OCI-LY7 (cell line): ENCODE data around the gene PXDN.

Experiments
- CTCF ChIP-seq: fragments of 200-600 bp; sonication (generic); conservative IDR thresholded peaks from 2 replicates; pipeline ENCODE4 v1.5.1; 2014; ENCODE audit warnings: mild to moderate bottlenecking, antibody characterized with exemption, low read length, moderate library complexity, mixed read lengths
- EZH2phosphoT487 ChIP-seq: fragments of 200-600 bp; sonication (generic); IDR thresholded peaks from 2 replicates; pipeline ENCODE4 v1.6.1; 2018; ENCODE audit warnings: low read depth, borderline replicate concordance, mild to moderate bottlenecking, mixed run types, antibody characterized with exemption, low read length, moderate library complexity, mixed read lengths

DNA sequence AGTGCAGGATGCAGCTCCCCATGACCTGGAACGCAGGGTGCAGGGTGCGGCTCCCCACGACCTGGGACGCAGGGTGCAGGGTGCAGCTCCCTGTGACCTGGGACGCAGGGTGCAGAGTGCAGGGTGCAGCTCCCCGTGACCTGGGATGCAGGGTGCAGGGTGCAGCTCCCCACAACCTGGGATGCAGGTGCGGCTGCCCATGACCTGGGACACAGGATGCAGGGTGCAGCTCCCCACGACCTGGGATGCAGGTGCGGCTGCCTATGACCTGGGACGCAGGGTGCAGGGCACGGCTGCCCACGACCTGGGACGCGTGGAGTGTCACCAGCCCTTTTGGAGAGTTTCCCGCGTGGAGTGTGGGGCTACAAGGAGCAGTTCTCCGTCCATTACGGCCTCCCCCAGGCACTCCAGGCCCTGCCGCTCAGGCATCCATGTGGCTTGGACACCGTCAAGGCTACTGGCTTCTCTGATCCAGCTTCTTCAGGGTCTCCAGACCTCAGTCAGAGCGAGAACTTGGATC lies 38.7 kb downstream of the PXDN start:
- no peak for TF ChIP-seq CTCF
- no peak for TF ChIP-seq EZH2phosphoT487
